ENCODE measurements around the gene LPP.

DNA sequence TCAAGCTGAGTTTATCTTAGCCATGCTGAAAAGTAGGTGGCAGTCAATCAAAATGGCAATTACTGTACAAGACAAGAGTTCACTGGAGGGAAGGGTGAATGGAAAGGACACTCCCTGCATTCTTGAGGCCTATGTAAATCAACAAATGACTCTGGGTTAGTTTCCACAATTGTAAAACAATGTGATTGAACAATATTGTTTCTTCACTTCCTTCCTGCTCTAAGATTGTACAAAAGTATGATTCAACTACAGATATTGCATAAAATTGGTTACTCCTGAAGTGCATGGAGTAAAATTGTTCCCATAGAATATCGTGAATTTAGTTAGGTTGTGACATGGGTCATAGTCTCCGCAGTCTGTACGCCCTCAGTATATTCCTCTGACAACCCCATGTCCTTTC, 277.6 kb downstream of the LPP start:
- no peak for TF ChIP-seq CTCF (IDR thresholded peaks at IDR 0.05)
- TF ChIP-seq POLR2A (IDR thresholded peaks at IDR 0.05) = no peak

All from Peyer's patch (tissue), 4 donors.